ENCODE results near the gene TNS4. TPM values are rescaled to one million over a fixed set of nuclear protein-coding genes. Genes with fewer than 3 reads are reported as not detected.

The TNS4 gene
- polyA plus RNA-seq, 5 donors = 0.05 to 0.28 (median 0.20) TPM

DNA sequence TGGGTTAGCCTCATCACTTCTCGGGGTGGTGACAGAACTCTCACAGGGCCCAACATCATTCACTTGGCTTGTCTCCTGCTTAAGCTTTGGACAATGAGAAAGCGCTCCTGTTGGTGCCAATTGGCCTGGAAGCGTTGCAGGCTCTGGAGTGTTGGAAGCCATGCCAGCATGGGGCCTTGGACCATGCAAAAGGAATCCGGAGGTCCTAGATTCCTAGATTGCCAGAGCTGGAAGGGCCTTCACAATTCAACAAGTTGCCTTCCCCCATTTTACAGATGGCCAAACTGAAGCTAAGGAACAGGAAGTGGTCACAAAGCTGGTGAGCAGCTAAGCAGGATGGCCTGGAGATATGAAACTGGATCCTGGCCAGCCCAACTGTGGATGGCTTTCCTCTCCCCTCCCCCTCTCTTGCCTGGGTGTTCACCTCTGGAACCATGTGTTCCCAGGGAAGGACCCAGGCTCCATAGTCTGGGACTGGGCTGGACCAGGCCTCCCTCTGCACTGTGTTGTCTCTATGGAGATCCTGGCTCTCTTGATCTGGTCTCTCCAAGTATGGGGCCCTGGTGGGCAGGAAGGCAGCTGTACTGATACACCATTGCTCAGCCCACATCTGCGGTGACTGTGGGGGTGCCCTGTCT, 64.2 kb downstream of the TNS4 start:
- no peak for DNase-seq

DNA sequence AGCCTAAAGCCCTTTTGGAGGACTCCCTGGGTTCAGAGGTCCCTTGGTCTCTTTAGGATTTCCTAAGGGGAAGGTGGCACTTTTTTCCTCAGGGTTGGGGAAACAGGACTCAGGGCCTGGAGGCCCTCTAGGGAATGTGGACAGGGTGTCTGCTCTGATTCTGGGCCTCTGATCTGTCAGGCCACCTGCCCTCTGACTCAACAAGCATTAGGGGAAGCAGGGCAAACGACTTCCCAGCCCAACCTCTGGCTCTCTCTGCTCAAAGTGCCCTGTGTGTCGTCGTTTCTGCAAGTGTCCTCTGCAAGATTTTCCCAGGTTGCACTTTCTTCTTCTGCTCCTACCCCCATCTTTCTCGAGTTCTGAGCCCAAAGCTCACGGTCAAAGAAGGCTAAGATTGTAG, 64.8 kb downstream of the TNS4 start:
- no peak for DNase-seq

DNA sequence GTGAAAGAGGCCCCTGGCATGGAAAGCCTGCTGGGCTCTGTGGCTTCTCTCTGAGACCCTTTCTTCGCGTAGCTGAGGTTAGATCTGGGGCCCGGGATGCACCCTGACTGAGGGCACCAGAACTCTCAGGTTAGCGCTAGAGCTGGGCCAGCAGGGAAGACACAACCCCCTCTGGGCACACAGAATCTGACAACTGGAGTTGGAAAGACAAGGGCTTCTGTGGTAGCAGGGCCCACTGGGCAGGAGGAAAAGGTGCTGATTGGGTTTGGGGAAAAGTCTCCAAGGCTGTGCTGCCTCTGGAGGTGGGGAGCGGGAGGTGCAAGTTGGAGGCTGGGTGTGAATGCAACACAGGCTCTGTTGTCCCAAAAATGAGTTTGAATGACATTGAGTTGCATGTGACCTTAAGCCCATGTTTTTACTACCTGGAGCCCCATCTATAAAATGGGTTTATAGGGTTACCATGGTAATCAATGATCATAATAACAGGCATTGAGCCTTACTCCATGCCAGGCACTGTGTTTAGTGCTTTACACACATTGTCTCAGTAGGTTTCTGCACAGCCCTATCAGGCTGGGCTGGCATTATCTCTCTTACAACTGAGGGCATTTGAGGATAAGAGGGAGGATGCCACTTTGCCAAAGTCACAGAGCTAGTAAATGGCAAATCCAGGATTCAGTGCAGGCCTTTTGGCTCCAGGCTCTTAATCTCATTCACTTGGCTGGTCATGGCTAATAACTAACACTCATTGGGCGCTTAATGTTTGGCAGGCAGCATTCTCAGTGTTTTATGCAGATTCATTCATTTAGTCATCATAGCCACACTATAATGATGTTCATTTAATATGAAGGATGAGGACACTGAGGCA, 67.6 kb downstream of the TNS4 start:
- no peak for DNase-seq

DNA sequence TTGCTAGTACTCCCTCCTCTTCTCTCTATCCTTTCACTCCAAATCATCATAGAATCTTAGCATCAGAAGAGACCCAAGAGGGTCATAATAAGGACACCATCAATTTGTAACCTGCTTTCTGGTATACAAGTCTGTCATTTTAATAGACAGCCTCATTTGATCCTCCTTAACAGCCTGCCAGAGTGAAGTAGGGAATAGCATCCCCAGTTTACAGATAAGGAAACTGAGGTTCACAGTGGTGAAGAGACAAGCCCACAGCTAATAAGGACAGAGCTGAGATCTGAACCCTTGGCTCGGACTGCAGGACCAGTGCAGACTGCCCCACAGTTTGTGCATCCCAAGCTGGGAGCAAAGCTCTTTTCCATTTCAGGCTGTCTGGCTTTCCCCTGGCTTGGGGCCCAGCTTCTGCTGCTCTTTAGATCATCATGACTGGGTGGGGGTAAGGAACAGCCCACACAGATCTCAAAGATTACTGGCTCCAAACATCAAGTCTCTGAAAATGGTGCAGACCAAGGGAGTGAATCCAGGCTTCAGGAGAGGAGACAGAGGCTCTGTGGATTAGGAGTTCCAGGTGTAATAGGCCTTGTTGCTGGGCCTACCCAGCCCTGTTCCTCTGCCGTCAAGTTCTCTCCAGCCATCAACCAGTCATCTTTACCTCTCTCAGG, 68.4 kb downstream of the TNS4 start:
- DNase-seq = no peak

GRCh38 chr17:40431231-40431602, 70.2 kb downstream of the TNS4 start:
- DNase-seq = no peak

GRCh38 chr17:40430272-40431230, 70.9 kb downstream of the TNS4 start:
- DNase-seq = no peak

- DNase-seq = no peak
Measured at GRCh38 chr17:40427002-40427491, 74.4 kb downstream of the TNS4 start.

Other genes with a start within 250 kb of the TNS4 start
- 10 to 100 TPM; 13.6 to 27.7 (median 20.6) TPM for gene CDC6, start 213.7 kb downstream of the TNS4 start, polyA plus RNA-seq (ENCODE audit: insufficient read depth in 1 of 5, insufficient read length in 5 of 5, low replicate concordance in 1 of 5)
- gene RARA, start 192.4 kb downstream of the TNS4 start, polyA plus RNA-seq (ENCODE audit: insufficient read depth in 1 of 5, insufficient read length in 5 of 5, low replicate concordance in 1 of 5) = 10 to 100 TPM; 35.5 to 65.3 (median 49.7) TPM
- gene GJD3, start 136.9 kb downstream of the TNS4 start, polyA plus RNA-seq (ENCODE audit: insufficient read depth in 1 of 5, insufficient read length in 5 of 5, low replicate concordance in 1 of 5) = under 1 TPM in 1 of 5 donors, not detected in 4; 0.70 TPM
- 100 to 1,000 TPM; 106 to 344 (median 189) TPM for gene TOP2A, start 83.7 kb downstream of the TNS4 start, polyA plus RNA-seq (ENCODE audit: insufficient read depth in 1 of 5, insufficient read length in 5 of 5, low replicate concordance in 1 of 5)
- gene IGFBP4, start 58.2 kb downstream of the TNS4 start, polyA plus RNA-seq (ENCODE audit: insufficient read depth in 1 of 5, insufficient read length in 5 of 5, low replicate concordance in 1 of 5) = 100 to 1,000 TPM; 154 to 263 (median 207) TPM
- under 1 TPM; 0.37 to 0.76 (median 0.59) TPM for gene CCR7, start 63.8 kb upstream of the TNS4 start, polyA plus RNA-seq (ENCODE audit: insufficient read depth in 1 of 5, insufficient read length in 5 of 5, low replicate concordance in 1 of 5)
- 100 to 1,000 TPM; 223 to 279 (median 246) TPM for gene SMARCE1, start 146.2 kb upstream of the TNS4 start, polyA plus RNA-seq (ENCODE audit: insufficient read depth in 1 of 5, insufficient read length in 5 of 5, low replicate concordance in 1 of 5)
- gene KRT222, start 163.6 kb upstream of the TNS4 start, polyA plus RNA-seq (ENCODE audit: insufficient read depth in 1 of 5, insufficient read length in 5 of 5, low replicate concordance in 1 of 5) = under 1 TPM; 0.33 to 0.80 (median 0.36) TPM
- under 1 TPM in 1 of 5 donors, not detected in 4; 0.10 TPM for gene KRT24, start 202.1 kb upstream of the TNS4 start, polyA plus RNA-seq (ENCODE audit: insufficient read depth in 1 of 5, insufficient read length in 5 of 5, low replicate concordance in 1 of 5)